K562 (cell line): ENCODE results near the gene KMT2E. TPM values are rescaled to one million over a fixed set of nuclear protein-coding genes. Genes with fewer than 3 reads are reported as not detected.

Experiments used
- ATAC-seq: fragments of 200-7000 bp; cut with Tn5 transposase; 3 replicates; pipeline ENCODE4 v1.9.1; 2020; ENCODE audit warnings: moderate library complexity
- BruUV-seq: library from RNA; stranded (reverse); fragments of 400-500 nt; replicated peaks from 2 replicates; lab custom pipeline; 2021; lab: Mats Ljungman, UMichigan
- CTCF ChIA-PET: fragments of 300-600 bp; formaldehyde crosslinking; extraction: SDS; loops from one replicate; lab custom pipeline; 2021; ENCODE audit warnings: low intra/inter-chr PET ratio; lab: Yijun Ruan, JAX
- POLR2A ChIA-PET: fragments of 300-600, 350-650 bp; sonication (Branson Sonifier 250); formaldehyde crosslinking; extraction: SDS; loops from one replicate; lab custom pipeline; 2021; ENCODE audit warnings: antibody characterized with exemption, inconsistent platforms; lab: Yijun Ruan, JAX
- DNase-seq, 4 experiments: peaks; one replicate each; pipeline versions ENCODE4 v3.0.0 to v3.0.0-alpha.2; 2011 to 2018; ENCODE audit warnings: low spot score in 3 of 4, mixed read lengths in 3 of 4; ENCODE audit errors: extremely low read depth in 1 of 4
- FAIRE-seq: peaks from 2 replicates; lab custom pipeline; 2011; peaks lifted over from hg19 to GRCh38; lab: Jason Lieb, UNC
- H2AFZ ChIP-seq: 2 replicates; pipeline ENCODE4 v1.6.0; 2011; ENCODE audit warnings: low read depth, low read length, control low read depth, inconsistent platforms
- H3K27ac ChIP-seq: fragments of 200-600 bp; 3 replicates; pipeline ENCODE4 v1.8.0; 2011; ENCODE audit warnings: low read depth, mild to moderate bottlenecking, control low read depth, inconsistent platforms, low read length, moderate library complexity, mixed read lengths; ENCODE audit errors: extremely low read depth
- H3K27me3 ChIP-seq, 2 experiments: fragments of 300-600 bp in 1 of 2; 2 replicates in 1 of 2; 3 replicates in 1 of 2; pipeline versions ENCODE4 v1.6.0 to v1.8.0; 2011; ENCODE audit warnings: inconsistent platforms in 2 of 2, low read length in 2 of 2, mild to moderate bottlenecking in 1 of 2, mixed read lengths in 1 of 2, moderate library complexity in 1 of 2; ENCODE audit not compliant: control insufficient read depth in 2 of 2, insufficient read depth in 2 of 2
- H3K36me3 ChIP-seq: fragments of 300-600 bp; 3 replicates; pipeline ENCODE4 v1.8.0; 2011; ENCODE audit warnings: mild to moderate bottlenecking, low read length, inconsistent platforms; ENCODE audit not compliant: control insufficient read depth, insufficient read depth
- H3K4me1 ChIP-seq, 2 experiments: fragments of 200-600 bp in 1 of 2; replicated peaks in 1 of 2; 2 replicates in 1 of 2; 3 replicates in 1 of 2; pipeline versions ENCODE4 v1.5.1 to v1.8.0; 2011; ENCODE audit warnings: inconsistent platforms in 2 of 2, low read length in 2 of 2, mild to moderate bottlenecking in 1 of 2, mixed read lengths in 1 of 2, moderate library complexity in 1 of 2; ENCODE audit not compliant: control insufficient read depth in 2 of 2, insufficient read depth in 2 of 2
- H3K4me2 ChIP-seq: 2 replicates; pipeline ENCODE4 v1.6.1; 2011; ENCODE audit warnings: low read length, control low read depth, inconsistent platforms, mixed read lengths; ENCODE audit not compliant: insufficient read depth
- H3K4me3 ChIP-seq: fragments of 200-600 bp; sonication (generic), shearing (Covaris generic); 2 replicates; pipeline ENCODE4 v1.5.1; 2016; ENCODE audit warnings: control low read depth, inconsistent platforms
- H3K79me2 ChIP-seq: fragments of 200-600 bp; 3 replicates; pipeline ENCODE4 v1.8.0; 2011; ENCODE audit warnings: low read length, inconsistent platforms; ENCODE audit not compliant: control insufficient read depth, insufficient read depth
- H3K9ac ChIP-seq, 2 experiments: 2 replicates each; pipeline versions ENCODE4 v1.6.0 to v1.6.1; 2011; ENCODE audit warnings: low read depth in 2 of 2, low read length in 2 of 2, control low read depth in 1 of 2, inconsistent platforms in 1 of 2, mild to moderate bottlenecking in 1 of 2, mixed read lengths in 1 of 2; ENCODE audit not compliant: insufficient read depth in 1 of 2
- H3K9me1 ChIP-seq: one replicate; pipeline ENCODE4 v1.6.0; 2011; ENCODE audit warnings: inconsistent platforms, mild to moderate bottlenecking, low read length, moderate library complexity; ENCODE audit not compliant: control insufficient read depth, insufficient read depth
- H3K9me3 ChIP-seq: replicated peaks from 2 replicates; pipeline ENCODE4 v1.5.1; 2011; ENCODE audit warnings: low read depth, low read length, inconsistent platforms; ENCODE audit not compliant: control insufficient read depth, insufficient read depth
- H4K20me1 ChIP-seq: replicated peaks from 2 replicates; pipeline ENCODE4 v1.6.1; 2011; ENCODE audit warnings: low read length, inconsistent platforms, mixed read lengths; ENCODE audit not compliant: control insufficient read depth, insufficient read depth
- CEBPZ ChIP-seq: fragments of 150-350 bp; IDR thresholded peaks from 2 replicates; pipeline ENCODE4 v1.6.1; 2014; ENCODE audit warnings: low read depth, mild to moderate bottlenecking, low read length, borderline replicate concordance
- HDAC1 ChIP-seq, 2 experiments: fragments of 450-650 bp; IDR thresholded peaks; 2 replicates each; pipeline ENCODE4 v1.6.1; 2016 to 2017; ENCODE audit warnings: inconsistent platforms in 1 of 2, mild to moderate bottlenecking in 1 of 2, moderate library complexity in 1 of 2
- HES1 ChIP-seq: fragments of 450-650 bp; IDR thresholded peaks from 2 replicates; pipeline ENCODE4 v1.6.1; 2016; ENCODE audit warnings: low read depth, mild to moderate bottlenecking, moderate library complexity
- KDM1A ChIP-seq, 2 experiments: fragments of 450-650 bp; IDR thresholded peaks; 2 replicates each; pipeline ENCODE4 v1.6.1; 2016; ENCODE audit warnings: mild to moderate bottlenecking in 2 of 2
- POLR2AphosphoS5 ChIP-seq: IDR thresholded peaks from 2 replicates; pipeline ENCODE4 v1.6.1; 2011; ENCODE audit warnings: mild to moderate bottlenecking, low read depth, low read length, moderate library complexity; ENCODE audit not compliant: control insufficient read depth, insufficient read depth
- RBM22 ChIP-seq: fragments of 200-400 bp; formaldehyde crosslinking; IDR thresholded peaks from 2 replicates; pipeline ENCODE4 v1.6.1; 2018; ENCODE audit warnings: low read length, low read depth; ENCODE audit not compliant: poor library complexity, severe bottlenecking
- TSC22D4 ChIP-seq: fragments of 450-650 bp; IDR thresholded peaks from 2 replicates; pipeline ENCODE4 v1.6.1; 2016; ENCODE audit warnings: missing genetic modification characterization, missing biosample characterization, control low read depth
- ZBTB33 ChIP-seq: sonication (generic); formaldehyde crosslinking; IDR thresholded peaks from 2 replicates; pipeline ENCODE4 v1.8.1; 2023; ENCODE audit warnings: mild to moderate bottlenecking, missing genetic modification reagents
- WGBS: fragments of 100-300 bp; shearing (Covaris generic); methylation state at CpG from one replicate; pipeline ENCODE4 v1.1.6; 2016; ENCODE audit warnings: low coverage, mixed read lengths; ENCODE audit not compliant: insufficient coverage; ENCODE audit errors: missing lambda C conversion rate; 5-methylcytosine and 5-hydroxymethylcytosine counted together
- in situ Hi-C: fragments of 300-500 bp; cut with MboI; formaldehyde crosslinking; loops from 4 replicates; pipeline ENCODE4 v1.15.0; 2018; ENCODE audit warnings: inconsistent platforms, mixed read lengths
- intact Hi-C: fragments of 100-400 bp; cut with micrococcal nuclease; formaldehyde crosslinking; loops from 2 replicates; pipeline ENCODE4 v1.14.2; 2022
- polyA plus RNA-seq, 8 experiments: library from polyadenylated mRNA; depleted of rRNA in 4 of 8; stranded (reverse) in 5 of 8; unstranded in 3 of 8; fragments of >200 nt; fragmentation: Nextera tagmentation in 2 of 8; fragmentation: Illumina TruSeq in 1 of 8; extraction: Ambion mirVana in 2 of 8; extraction: Trizol in 1 of 8; gene quantifications; 2 replicates each; pipeline versions ENCODE4 v1.2.1 to v1.2.3, GENCODE V29; 2011 to 2014; ENCODE audit warnings: inconsistent platforms in 1 of 8, missing spikeins in 1 of 8
- total RNA-seq, 7 experiments: library from RNA; depleted of rRNA in 6 of 7; stranded (reverse); fragments of >200 nt in 6 of 7; fragmentation: Illumina TruSeq in 2 of 7; extraction: Trizol in 2 of 7; gene quantifications; 2 replicates each; pipeline versions ENCODE4 v1.2.1 to v1.2.3, GENCODE V29; 2011 to 2021; ENCODE audit warnings: low replicate concordance in 1 of 7

KMT2E gene
- total and polyA plus RNA-seq, 9 of the 15 experiments (the other 6 are each of a cell fraction or from before 2014, with no cell fraction given), result 8.9 to 55.3 (median 38.1) TPM

- TF ChIP-seq CEBPZ (no peak), KDM1A (IDR thresholded peaks at IDR 0.05) (0 out of 4 replicates have a peak, but pooled peaks of 1 of the 2 experiments have one; percentile 30), HDAC1 (IDR thresholded peaks at IDR 0.05) (0 out of 4 replicates have a peak, but pooled peaks of 1 of the 2 experiments have one; percentile 18)
Measured at GRCh38 chr7:104979167-104979841, 34.7 kb upstream of the KMT2E start (continued).

GRCh38 chr7:104980440-104980839 is 33.6 kb upstream of the KMT2E start:
- DNase-seq, result no peak
- Histone ChIP-seq H3K9me1 (no peaks in the 10 kb centered on the region), H3K9ac (no peak overlapping the region), H3K79me2 (peaks cover 42% of the 10 kb centered on the region), H3K4me1 (peaks cover 11 to 19% of the 10 kb centered on the region in 2 experiments; a peak in 4 of 5 replicates), H3K36me3 (no peaks in the 10 kb centered on the region), H3K4me2 (no peak overlapping the region), H2AFZ (no peak overlapping the region), H3K27ac (no peak overlapping the region), H4K20me1 (0 out of 2 replicates have a peak, but pooled peaks cover 4% of the 10 kb centered on the region), H3K9me3 (no peaks in the 10 kb centered on the region)
- in situ Hi-C loops, result no loop called here
- no TSS peak for BruUV-seq
- POLR2A ChIA-PET, result interaction anchor here (0.8 to 4.0 kb wide), 8 partner anchors 8 to 132 kb away, joined by 4 to 47 read pairs (median 4); partner anchors contain the start of gene KMT2E
- no peak for ATAC-seq
- intact Hi-C loops, result loop anchor here (2.0 to 10.0 kb wide), 5 partner anchors 127 to 607 kb away; no protein-coding TSS in a partner anchor
- WGBS, result 75% methylated on average over 5 of the region's 5 CpGs
- TF ChIP-seq HES1 (no peak), TSC22D4 (tag) (no peak), RBM22 (peak; percentile 43), POLR2AphosphoS5 (peak; percentile 21; the same call in 1 of the 2 replicates), ZBTB33 (CRISPR knock-in tag) (no peak)
- TF ChIP-seq, all 486 proteins: peak for 2
- Histone ChIP-seq H3K4me3 (no peak overlapping the region), H3K27me3 (no peaks in the 10 kb centered on the region)
- CTCF ChIA-PET, result interaction anchor here (0.7 to 1.9 kb wide), 5 partner anchors 35 to 508 kb away, joined by 3 to 14 read pairs (median 6); no protein-coding TSS in a partner anchor
- no peak for FAIRE-seq
